Fibroblast of mammary gland (primary cell): ENCODE results near the gene RNF212.

Experiments used
- DNase-seq: peaks from one replicate; pipeline ENCODE4 v3.0.0-alpha.2; 2010; ENCODE audit warnings: low read depth
- H3K4me3 ChIP-seq: 2 replicates; pipeline ENCODE4 v1.5.1; 2011; ENCODE audit warnings: low read depth, mild to moderate bottlenecking, low read length, moderate library complexity; ENCODE audit not compliant: control insufficient read depth
- TF ChIP-seq, protein P1 (sequence below): conservative IDR thresholded peaks from 2 replicates; pipeline ENCODE4 v1.5.1; 2011; ENCODE audit warnings: low read depth, low read length, inconsistent platforms; ENCODE audit not compliant: control insufficient read depth, insufficient read depth

Gene RNF212

GRCh38 chr4:1045595-1046201 lies 67.7 kb downstream of the RNF212 start:
- no peak overlapping the region for H3K4me3 ChIP-seq

GRCh38 chr4:1045193-1045594 lies 68.2 kb downstream of the RNF212 start:
- TF ChIP-seq, protein P1, sequence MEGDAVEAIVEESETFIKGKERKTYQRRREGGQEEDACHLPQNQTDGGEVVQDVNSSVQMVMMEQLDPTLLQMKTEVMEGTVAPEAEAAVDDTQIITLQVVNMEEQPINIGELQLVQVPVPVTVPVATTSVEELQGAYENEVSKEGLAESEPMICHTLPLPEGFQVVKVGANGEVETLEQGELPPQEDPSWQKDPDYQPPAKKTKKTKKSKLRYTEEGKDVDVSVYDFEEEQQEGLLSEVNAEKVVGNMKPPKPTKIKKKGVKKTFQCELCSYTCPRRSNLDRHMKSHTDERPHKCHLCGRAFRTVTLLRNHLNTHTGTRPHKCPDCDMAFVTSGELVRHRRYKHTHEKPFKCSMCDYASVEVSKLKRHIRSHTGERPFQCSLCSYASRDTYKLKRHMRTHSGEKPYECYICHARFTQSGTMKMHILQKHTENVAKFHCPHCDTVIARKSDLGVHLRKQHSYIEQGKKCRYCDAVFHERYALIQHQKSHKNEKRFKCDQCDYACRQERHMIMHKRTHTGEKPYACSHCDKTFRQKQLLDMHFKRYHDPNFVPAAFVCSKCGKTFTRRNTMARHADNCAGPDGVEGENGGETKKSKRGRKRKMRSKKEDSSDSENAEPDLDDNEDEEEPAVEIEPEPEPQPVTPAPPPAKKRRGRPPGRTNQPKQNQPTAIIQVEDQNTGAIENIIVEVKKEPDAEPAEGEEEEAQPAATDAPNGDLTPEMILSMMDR: no peak
- no peak for DNase-seq
- H3K4me3 ChIP-seq: no peak overlapping the region

More at GRCh38 chr4:1045595-1046201, 67.7 kb downstream of the RNF212 start:
- no peak for DNase-seq
- TF ChIP-seq, protein P1: no peak

DNA sequence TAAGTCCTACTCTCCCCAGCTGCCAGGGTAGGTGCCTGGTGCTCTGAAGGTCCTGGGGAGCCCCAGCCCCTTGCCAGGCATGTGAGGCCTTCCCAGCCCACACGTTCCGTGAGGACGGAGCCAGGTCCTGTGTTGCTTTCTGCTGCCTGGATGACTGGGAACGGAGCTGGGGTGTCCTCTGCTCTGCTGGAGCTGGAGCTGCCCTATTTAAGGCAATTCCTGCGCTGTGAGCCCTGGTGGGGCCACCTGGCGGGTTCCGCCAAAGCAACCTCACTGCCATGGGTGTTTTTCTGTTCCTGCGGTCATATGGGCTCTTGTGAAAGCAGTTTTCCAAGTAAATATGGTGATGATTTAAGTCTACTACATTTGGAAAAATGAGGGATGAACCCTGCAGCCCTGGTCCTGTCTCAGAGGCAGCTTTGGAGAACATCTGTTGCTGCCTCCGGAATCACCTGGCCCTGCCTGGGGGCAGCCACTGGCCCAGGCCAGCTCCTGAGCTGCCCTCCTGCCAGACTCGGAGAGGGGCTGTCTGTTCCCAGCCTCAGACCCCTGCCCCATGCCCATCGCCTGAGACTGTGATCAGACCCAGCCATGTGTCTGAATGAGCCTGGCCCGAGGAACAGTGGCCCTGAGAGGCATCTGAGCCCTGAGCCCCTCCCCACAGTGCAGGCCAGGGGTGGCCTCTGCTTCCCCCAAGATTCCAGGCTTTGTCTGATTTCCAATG lies 68.7 kb downstream of the RNF212 start:
- TF ChIP-seq, protein P1: no peak
- no peak overlapping the region for H3K4me3 ChIP-seq
- DNase-seq: peak; percentile 22

DNA sequence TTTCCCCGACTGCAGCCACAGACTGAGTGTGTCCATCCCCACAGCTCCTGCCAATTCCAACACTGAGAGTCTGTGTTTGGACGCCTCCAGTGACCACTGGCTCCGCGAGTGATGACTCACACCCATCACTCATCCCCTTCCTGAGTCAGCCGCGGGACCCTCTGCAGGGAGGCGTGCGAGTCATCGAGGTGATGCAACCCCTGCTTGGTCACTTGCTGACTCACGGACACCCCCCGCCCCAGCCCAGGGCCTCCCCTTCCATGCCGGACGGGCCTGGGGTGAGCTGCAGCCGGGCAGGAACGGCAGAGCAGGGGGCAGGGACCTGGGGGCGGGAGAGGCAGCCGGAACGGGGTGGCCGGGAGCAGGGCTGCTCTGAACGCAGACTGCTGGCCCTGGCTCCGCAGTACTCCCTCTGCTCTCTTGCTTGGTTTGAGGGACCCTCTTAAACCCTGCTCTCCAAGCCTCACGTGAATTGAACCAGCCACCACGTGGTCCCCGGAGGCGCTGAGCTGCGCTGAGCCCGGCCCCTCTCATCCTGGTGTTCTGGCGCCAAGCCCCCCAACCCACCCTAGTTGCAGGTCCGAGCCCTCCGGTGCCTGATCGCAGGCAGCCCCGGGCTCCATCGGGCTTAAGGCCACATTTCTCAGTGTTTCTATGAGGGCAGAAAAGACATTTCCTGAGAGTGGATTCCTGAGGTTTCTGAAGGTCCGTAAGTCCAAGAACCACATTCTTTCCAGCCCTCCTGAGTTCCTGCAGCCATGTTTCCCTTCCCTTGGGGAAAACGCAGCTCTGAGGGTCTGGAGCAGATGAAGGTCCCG lies 69.5 kb downstream of the RNF212 start:
- TF ChIP-seq, protein P1: no peak
- peak; percentile 100 for DNase-seq
- H3K4me3 ChIP-seq: peak overlapping the region; percentile 9

DNA sequence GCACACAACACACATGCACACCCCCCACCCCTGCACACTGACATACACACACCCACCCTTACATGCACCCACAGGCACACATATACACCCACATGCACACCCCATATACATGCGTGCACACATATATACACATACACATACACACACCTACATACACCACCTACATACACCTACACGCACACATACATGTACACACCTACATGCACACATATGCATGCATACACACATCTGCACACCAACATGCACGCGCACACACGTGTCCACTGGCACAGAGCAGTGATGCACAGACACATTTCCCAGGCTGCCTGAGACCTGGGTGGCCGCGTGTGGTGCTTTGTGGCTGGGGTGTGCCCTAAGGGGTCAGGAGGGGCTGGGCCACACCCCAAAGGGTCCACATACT lies 70.2 kb downstream of the RNF212 start:
- TF ChIP-seq, protein P1: no peak

DNA sequence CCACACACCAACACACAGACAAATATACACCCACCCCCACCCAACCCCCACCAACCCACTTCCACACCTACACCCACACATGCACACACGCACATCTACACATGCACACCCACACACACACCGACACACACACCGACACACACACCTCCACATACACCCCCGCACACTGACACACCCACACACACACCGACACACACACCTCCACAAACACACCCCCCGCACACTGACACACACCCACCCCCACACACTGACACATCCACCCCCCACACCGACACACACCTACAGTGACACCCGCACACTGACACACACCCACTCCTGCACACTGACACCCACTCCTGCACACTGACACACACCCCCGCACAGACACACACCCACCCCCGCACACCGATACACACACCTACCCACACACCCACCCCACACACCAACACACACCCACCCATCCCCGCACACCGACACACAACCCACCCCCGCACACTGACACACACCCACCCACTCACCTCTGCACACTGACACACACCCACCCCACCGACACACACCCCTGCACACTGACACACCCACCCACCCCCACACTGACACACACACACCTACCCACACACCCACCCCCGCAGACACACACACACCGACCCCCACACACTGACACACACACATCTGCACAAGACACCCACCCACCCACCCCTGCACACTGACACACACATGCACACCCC lies 70.9 kb downstream of the RNF212 start:
- no peak for DNase-seq
- TF ChIP-seq, protein P1: no peak
- H3K4me3 ChIP-seq: no peak overlapping the region

More for the DNA sequence above, 70.2 kb downstream of the RNF212 start:
- DNase-seq: no peak
- no peak overlapping the region for H3K4me3 ChIP-seq
